ENCODE results near the gene MDM2. TPM values are rescaled to one million over a fixed set of nuclear protein-coding genes. Genes with fewer than 3 reads are reported as not detected.

Gene MDM2
- total and polyA plus RNA-seq, 10 of the 15 experiments (the other 5 are each of a cell fraction or from before 2014, with no cell fraction given): 48.2 to 174 (median 85.0) TPM

DNA sequence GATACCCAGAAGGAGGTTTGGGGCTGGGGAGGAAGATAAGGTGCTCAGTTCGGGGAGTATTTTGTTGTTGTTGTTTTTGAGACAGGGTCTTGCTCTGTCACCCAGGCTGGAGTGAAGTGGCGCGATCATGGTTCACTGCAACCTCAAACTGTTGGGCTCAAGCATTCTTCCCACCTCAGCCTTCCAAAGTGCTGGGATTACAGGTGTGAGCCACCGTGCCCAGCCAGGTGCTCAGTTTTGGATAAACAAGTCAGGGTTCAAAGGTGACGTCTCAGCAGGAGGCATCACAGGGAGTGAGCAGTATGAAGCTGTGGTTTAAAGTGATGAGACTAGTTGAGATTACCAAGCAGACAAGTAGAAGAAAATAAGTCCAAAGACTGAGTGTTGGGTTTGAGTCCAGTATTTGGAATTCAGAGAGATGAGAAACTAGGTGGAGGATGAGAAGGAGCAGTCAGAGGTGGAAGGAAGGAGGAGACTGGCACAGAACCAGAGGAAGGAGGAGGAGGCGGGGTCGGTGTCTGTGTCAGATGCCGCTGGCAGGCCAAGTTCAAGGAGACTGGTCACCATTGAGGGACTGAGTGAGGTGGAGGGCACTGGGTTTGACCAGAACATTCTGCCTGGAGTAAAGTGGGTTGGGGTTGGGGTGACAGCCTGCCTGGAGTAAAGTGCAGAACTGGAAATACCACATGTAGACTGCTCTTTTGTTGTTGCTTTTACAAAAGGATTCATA, 45.9 kb upstream of the MDM2 start:
- Histone ChIP-seq H3K79me2 (ENCODE audit: control insufficient read depth, insufficient read depth, low read length) (no peaks in the 10 kb centered on the region), H3K27ac (ENCODE audit: control insufficient read depth, insufficient read depth) (no peak overlapping the region), H3K4me2 (ENCODE audit: control insufficient read depth, insufficient read depth) (no peak overlapping the region), H3K4me1 (ENCODE audit: control insufficient read depth, insufficient read depth, low read length) (no peaks in the 10 kb centered on the region), H2AFZ (ENCODE audit: control insufficient read depth, low read depth, low read length) (no peak overlapping the region), H3K4me3 (no peak overlapping the region), H3K9ac (ENCODE audit: control insufficient read depth, insufficient read depth, low read length) (no peak overlapping the region), H3K36me3 (ENCODE audit: control insufficient read depth in 2 of 2, insufficient read depth in 2 of 2, low read length in 1 of 2) (peaks cover 0 to under 1% of the 10 kb centered on the region in 2 experiments; a peak in 1 of 4 replicates), H3K27me3 (replicated peaks in 1 of 2; ENCODE audit: control insufficient read depth in 2 of 2, insufficient read depth in 2 of 2, low read length in 1 of 2) (no peaks in the 10 kb centered on the region), H4K20me1 (ENCODE audit: control insufficient read depth, insufficient read depth) (no peaks in the 10 kb centered on the region), H3K9me3 (replicated peaks; ENCODE audit: control insufficient read depth, insufficient read depth, low read length) (no peaks in the 10 kb centered on the region)
- FAIRE-seq (no peak), DNase-seq (ENCODE audit: low read depth, low spot score) (no peak), ATAC-seq (no peak)
- TF ChIP-seq, protein P1, sequence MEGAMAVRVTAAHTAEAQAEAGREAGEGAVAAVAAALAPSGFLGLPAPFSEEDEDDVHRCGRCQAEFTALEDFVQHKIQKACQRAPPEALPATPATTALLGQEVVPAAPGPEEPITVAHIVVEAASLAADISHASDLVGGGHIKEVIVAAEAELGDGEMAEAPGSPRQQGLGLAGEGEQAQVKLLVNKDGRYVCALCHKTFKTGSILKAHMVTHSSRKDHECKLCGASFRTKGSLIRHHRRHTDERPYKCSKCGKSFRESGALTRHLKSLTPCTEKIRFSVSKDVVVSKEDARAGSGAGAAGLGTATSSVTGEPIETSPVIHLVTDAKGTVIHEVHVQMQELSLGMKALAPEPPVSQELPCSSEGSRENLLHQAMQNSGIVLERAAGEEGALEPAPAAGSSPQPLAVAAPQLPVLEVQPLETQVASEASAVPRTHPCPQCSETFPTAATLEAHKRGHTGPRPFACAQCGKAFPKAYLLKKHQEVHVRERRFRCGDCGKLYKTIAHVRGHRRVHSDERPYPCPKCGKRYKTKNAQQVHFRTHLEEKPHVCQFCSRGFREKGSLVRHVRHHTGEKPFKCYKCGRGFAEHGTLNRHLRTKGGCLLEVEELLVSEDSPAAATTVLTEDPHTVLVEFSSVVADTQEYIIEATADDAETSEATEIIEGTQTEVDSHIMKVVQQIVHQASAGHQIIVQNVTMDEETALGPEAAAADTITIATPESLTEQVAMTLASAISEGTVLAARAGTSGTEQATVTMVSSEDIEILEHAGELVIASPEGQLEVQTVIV (IDR thresholded peaks at IDR 0.05; ENCODE audit: borderline replicate concordance, partially characterized antibody): no peak
- TF ChIP-seq, protein P2, sequence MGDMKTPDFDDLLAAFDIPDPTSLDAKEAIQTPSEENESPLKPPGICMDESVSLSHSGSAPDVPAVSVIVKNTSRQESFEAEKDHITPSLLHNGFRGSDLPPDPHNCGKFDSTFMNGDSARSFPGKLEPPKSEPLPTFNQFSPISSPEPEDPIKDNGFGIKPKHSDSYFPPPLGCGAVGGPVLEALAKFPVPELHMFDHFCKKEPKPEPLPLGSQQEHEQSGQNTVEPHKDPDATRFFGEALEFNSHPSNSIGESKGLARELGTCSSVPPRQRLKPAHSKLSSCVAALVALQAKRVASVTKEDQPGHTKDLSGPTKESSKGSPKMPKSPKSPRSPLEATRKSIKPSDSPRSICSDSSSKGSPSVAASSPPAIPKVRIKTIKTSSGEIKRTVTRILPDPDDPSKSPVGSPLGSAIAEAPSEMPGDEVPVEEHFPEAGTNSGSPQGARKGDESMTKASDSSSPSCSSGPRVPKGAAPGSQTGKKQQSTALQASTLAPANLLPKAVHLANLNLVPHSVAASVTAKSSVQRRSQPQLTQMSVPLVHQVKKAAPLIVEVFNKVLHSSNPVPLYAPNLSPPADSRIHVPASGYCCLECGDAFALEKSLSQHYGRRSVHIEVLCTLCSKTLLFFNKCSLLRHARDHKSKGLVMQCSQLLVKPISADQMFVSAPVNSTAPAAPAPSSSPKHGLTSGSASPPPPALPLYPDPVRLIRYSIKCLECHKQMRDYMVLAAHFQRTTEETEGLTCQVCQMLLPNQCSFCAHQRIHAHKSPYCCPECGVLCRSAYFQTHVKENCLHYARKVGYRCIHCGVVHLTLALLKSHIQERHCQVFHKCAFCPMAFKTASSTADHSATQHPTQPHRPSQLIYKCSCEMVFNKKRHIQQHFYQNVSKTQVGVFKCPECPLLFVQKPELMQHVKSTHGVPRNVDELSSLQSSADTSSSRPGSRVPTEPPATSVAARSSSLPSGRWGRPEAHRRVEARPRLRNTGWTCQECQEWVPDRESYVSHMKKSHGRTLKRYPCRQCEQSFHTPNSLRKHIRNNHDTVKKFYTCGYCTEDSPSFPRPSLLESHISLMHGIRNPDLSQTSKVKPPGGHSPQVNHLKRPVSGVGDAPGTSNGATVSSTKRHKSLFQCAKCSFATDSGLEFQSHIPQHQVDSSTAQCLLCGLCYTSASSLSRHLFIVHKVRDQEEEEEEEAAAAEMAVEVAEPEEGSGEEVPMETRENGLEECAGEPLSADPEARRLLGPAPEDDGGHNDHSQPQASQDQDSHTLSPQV (IDR thresholded peaks at IDR 0.05): no peak
- TF ChIP-seq POU2F2 (IDR thresholded peaks at IDR 0.05; ENCODE audit: borderline replicate concordance, low read depth, low read length) (no peak), ZNF24 (IDR thresholded peaks at IDR 0.05) (no peak), HDAC6 (IDR thresholded peaks at IDR 0.05; ENCODE audit: unreplicated experiment) (no peak), ZZZ3 (IDR thresholded peaks at IDR 0.05; ENCODE audit: control insufficient read depth, insufficient read length, low read depth) (no peak), SMAD5 (IDR thresholded peaks at IDR 0.05; ENCODE audit: low read depth) (no peak)
- TF ChIP-seq, protein P3, sequence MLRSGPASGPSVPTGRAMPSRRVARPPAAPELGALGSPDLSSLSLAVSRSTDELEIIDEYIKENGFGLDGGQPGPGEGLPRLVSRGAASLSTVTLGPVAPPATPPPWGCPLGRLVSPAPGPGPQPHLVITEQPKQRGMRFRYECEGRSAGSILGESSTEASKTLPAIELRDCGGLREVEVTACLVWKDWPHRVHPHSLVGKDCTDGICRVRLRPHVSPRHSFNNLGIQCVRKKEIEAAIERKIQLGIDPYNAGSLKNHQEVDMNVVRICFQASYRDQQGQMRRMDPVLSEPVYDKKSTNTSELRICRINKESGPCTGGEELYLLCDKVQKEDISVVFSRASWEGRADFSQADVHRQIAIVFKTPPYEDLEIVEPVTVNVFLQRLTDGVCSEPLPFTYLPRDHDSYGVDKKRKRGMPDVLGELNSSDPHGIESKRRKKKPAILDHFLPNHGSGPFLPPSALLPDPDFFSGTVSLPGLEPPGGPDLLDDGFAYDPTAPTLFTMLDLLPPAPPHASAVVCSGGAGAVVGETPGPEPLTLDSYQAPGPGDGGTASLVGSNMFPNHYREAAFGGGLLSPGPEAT (IDR thresholded peaks at IDR 0.05; ENCODE audit: low read depth): no peak
- intact Hi-C loops (cut with micrococcal nuclease; ENCODE audit: unreplicated experiment) (no loop called here), in situ Hi-C loops (cut with MboI) (no loop called here)
- ChIA-PET POLR2A (interaction anchor here (0.6 to 1.1 kb wide), 2 partner anchors 15 to 200 kb away, joined by 3 to 4 read pairs; no protein-coding TSS in a partner anchor), CTCF (interaction anchor here (1.0 kb wide), 1 partner anchor 10 kb away, joined by 4 read pairs; no protein-coding TSS in a partner anchor), RAD21 (ENCODE audit: unreplicated experiment) (no interaction called here), SMC1A (ENCODE audit: uncharacterized antibody, unreplicated experiment) (interaction anchor here (1.7 kb wide), 1 partner anchor 10 kb away, joined by 6 read pairs; no protein-coding TSS in a partner anchor)
- BruUV-seq (replicated peaks): no TSS peak
- WGBS (ENCODE audit: insufficient coverage, insufficient replicate concordance, low lambda C conversion rate, missing lambda C conversion rate): 96% methylated on average over 8 of the region's 8 CpGs

All from GM12878 (cell line).